DOHH2 (cell line): ENCODE results near the gene SFXN5.

Source experiments
- EZH2phosphoT487 ChIP-seq: fragments of 200-600 bp; sonication (generic); IDR thresholded peaks from 2 replicates; pipeline ENCODE4 v1.6.1; 2017; ENCODE audit warnings: borderline replicate concordance, mild to moderate bottlenecking, antibody characterized with exemption, low read length, moderate library complexity, mixed read lengths
- TF ChIP-seq, protein P1 (sequence below): fragments of 200-600 bp; sonication (generic); IDR thresholded peaks from one replicate; pipeline ENCODE4 v1.5.1; 2014; ENCODE audit warnings: antibody characterized with exemption, mild to moderate bottlenecking, low read depth, low read length; ENCODE audit not compliant: poor library complexity, severe bottlenecking

DNA sequence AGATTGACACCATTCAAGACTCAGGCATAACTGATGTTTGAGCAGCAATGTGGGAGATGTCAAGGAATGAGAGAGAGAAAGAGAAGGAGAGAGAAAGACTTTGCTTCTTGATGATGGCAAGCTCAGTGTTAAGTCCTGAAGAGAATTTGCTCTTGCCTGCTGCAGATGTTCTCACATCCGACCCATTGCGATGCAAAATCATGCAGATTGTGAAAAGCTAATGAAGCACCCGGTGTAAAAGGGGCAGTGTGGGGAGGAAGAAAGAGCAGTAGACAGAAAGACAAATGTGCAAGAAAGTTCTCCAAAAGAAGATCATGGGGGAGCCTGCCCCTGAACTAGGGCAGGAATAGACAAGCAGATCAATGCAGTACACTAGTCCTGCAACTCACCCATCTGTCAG is 96.5 kb downstream of the SFXN5 start:
- TF ChIP-seq, protein P1, sequence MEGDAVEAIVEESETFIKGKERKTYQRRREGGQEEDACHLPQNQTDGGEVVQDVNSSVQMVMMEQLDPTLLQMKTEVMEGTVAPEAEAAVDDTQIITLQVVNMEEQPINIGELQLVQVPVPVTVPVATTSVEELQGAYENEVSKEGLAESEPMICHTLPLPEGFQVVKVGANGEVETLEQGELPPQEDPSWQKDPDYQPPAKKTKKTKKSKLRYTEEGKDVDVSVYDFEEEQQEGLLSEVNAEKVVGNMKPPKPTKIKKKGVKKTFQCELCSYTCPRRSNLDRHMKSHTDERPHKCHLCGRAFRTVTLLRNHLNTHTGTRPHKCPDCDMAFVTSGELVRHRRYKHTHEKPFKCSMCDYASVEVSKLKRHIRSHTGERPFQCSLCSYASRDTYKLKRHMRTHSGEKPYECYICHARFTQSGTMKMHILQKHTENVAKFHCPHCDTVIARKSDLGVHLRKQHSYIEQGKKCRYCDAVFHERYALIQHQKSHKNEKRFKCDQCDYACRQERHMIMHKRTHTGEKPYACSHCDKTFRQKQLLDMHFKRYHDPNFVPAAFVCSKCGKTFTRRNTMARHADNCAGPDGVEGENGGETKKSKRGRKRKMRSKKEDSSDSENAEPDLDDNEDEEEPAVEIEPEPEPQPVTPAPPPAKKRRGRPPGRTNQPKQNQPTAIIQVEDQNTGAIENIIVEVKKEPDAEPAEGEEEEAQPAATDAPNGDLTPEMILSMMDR, result no peak
- TF ChIP-seq EZH2phosphoT487, result no peak
